ENCODE measurements around the gene SLA2.
"Not testable (repeated sequence)": the region's sequence is repeated elsewhere in the genome, so short reads cannot be mapped to it uniquely, and the experiment has no call there.

Gene SLA2

GRCh38 chr20:36565520-36565919 lies 80.5 kb downstream of the SLA2 start:
- ATAC-seq (ENCODE audit: insufficient read depth, low read depth) = no peak
- no peaks in the 10 kb centered on the region for H4K20me1 ChIP-seq (ENCODE audit: insufficient read depth, low read length)
- no peaks in the 10 kb centered on the region for H3K27me3 ChIP-seq (ENCODE audit: insufficient read depth, low read length, poor library complexity)
- H3K4me1 ChIP-seq (ENCODE audit: insufficient read depth, low read length) = no peaks in the 10 kb centered on the region
- H3K79me2 ChIP-seq (ENCODE audit: insufficient read depth, low read length) = no peaks in the 10 kb centered on the region
- no peak overlapping the region for H3K4me3 ChIP-seq (ENCODE audit: low read depth in 1 of 2, low read length in 2 of 2)
- H3K4me2 ChIP-seq (ENCODE audit: insufficient read depth, low read length) = no peak overlapping the region
- H3K9me3 ChIP-seq (ENCODE audit: insufficient read depth, low read length, severe bottlenecking) = peaks cover 2% of the 10 kb centered on the region
- no peaks in the 10 kb centered on the region for H3K36me3 ChIP-seq (ENCODE audit: insufficient read depth, low read length)
- no peak for DNase-seq
- no peak overlapping the region for H2AFZ ChIP-seq (ENCODE audit: low read depth, low read length)
- TF ChIP-seq EZH2 (IDR thresholded peaks at IDR 0.05; ENCODE audit: borderline replicate concordance, low read depth, low read length, severe bottlenecking) (no peak), CTCF (IDR thresholded peaks at IDR 0.05; ENCODE audit: borderline replicate concordance, extremely low read depth, low read length, poor library complexity, severe bottlenecking) (no peak)
- no peak overlapping the region for H3K27ac ChIP-seq (ENCODE audit: low read length)
- no peak overlapping the region for H3K9ac ChIP-seq (ENCODE audit: low read depth, low read length)

- not testable (repeated sequence) for DNase-seq
Observed at GRCh38 chr20:36564726-36565121, 81.3 kb downstream of the SLA2 start.

GRCh38 chr20:36564078-36564725 lies 81.8 kb downstream of the SLA2 start:
- H3K9ac ChIP-seq (ENCODE audit: low read depth, low read length); H3K4me3 ChIP-seq (ENCODE audit: low read depth in 1 of 2, low read length in 2 of 2); H3K79me2 ChIP-seq (ENCODE audit: insufficient read depth, low read length); H3K4me1 ChIP-seq (ENCODE audit: insufficient read depth, low read length); H3K27me3 ChIP-seq (ENCODE audit: insufficient read depth, low read length, poor library complexity); H2AFZ ChIP-seq (ENCODE audit: low read depth, low read length); ATAC-seq (ENCODE audit: insufficient read depth, low read depth); H3K36me3 ChIP-seq (ENCODE audit: insufficient read depth, low read length); H3K4me2 ChIP-seq (ENCODE audit: insufficient read depth, low read length); DNase-seq; H3K9me3 ChIP-seq (ENCODE audit: insufficient read depth, low read length, severe bottlenecking); H4K20me1 ChIP-seq (ENCODE audit: insufficient read depth, low read length); H3K27ac ChIP-seq (ENCODE audit: low read length): not testable (repeated sequence)

More at GRCh38 chr20:36564726-36565121, 81.3 kb downstream of the SLA2 start:
- H3K27me3 ChIP-seq (ENCODE audit: insufficient read depth, low read length, poor library complexity); ATAC-seq (ENCODE audit: insufficient read depth, low read depth); H3K4me3 ChIP-seq (ENCODE audit: low read depth in 1 of 2, low read length in 2 of 2); H2AFZ ChIP-seq (ENCODE audit: low read depth, low read length); H3K27ac ChIP-seq (ENCODE audit: low read length); H3K36me3 ChIP-seq (ENCODE audit: insufficient read depth, low read length); H3K4me1 ChIP-seq (ENCODE audit: insufficient read depth, low read length); H4K20me1 ChIP-seq (ENCODE audit: insufficient read depth, low read length); H3K9ac ChIP-seq (ENCODE audit: low read depth, low read length); H3K9me3 ChIP-seq (ENCODE audit: insufficient read depth, low read length, severe bottlenecking); H3K79me2 ChIP-seq (ENCODE audit: insufficient read depth, low read length); H3K4me2 ChIP-seq (ENCODE audit: insufficient read depth, low read length): not testable (repeated sequence)

GRCh38 chr20:36563374-36563773 lies 82.6 kb downstream of the SLA2 start:
- no peaks in the 10 kb centered on the region for H3K27me3 ChIP-seq (ENCODE audit: insufficient read depth, low read length, poor library complexity)
- no peak for ATAC-seq (ENCODE audit: insufficient read depth, low read depth)
- H3K36me3 ChIP-seq (ENCODE audit: insufficient read depth, low read length) = no peaks in the 10 kb centered on the region
- H4K20me1 ChIP-seq (ENCODE audit: insufficient read depth, low read length) = no peaks in the 10 kb centered on the region
- TF ChIP-seq EZH2 (IDR thresholded peaks at IDR 0.05; ENCODE audit: borderline replicate concordance, low read depth, low read length, severe bottlenecking) = no peak
- TF ChIP-seq CTCF (IDR thresholded peaks at IDR 0.05; ENCODE audit: borderline replicate concordance, extremely low read depth, low read length, poor library complexity, severe bottlenecking) = no peak
- H3K4me1 ChIP-seq (ENCODE audit: insufficient read depth, low read length) = no peaks in the 10 kb centered on the region
- no peak overlapping the region for H3K9ac ChIP-seq (ENCODE audit: low read depth, low read length)
- no peak overlapping the region for H3K4me3 ChIP-seq (ENCODE audit: low read depth in 1 of 2, low read length in 2 of 2)
- H3K79me2 ChIP-seq (ENCODE audit: insufficient read depth, low read length) = no peaks in the 10 kb centered on the region
- H3K9me3 ChIP-seq (ENCODE audit: insufficient read depth, low read length, severe bottlenecking) = peaks cover 2% of the 10 kb centered on the region
- H2AFZ ChIP-seq (ENCODE audit: low read depth, low read length) = no peak overlapping the region
- H3K4me2 ChIP-seq (ENCODE audit: insufficient read depth, low read length) = no peak overlapping the region
- H3K27ac ChIP-seq (ENCODE audit: low read length) = no peak overlapping the region
- no peak for DNase-seq

All from DND-41 (cell line).